HEK293 (cell line): ENCODE data around the gene VPS33A.
A peak's percentile ranks its signal among the peaks of the same experiment; 100 is the strongest.

ENCODE experiments used
- EGR2 ChIP-seq: fragments of 450-650 bp; formaldehyde crosslinking; IDR thresholded peaks from 2 replicates; pipeline ENCODE4 v1.5.1; 2016; ENCODE audit warnings: low read depth, missing biosample characterization, missing genetic modification characterization
- GLI4 ChIP-seq: fragments of 450-650 bp; formaldehyde crosslinking; IDR thresholded peaks from 2 replicates; pipeline ENCODE4 v1.5.1; 2016; ENCODE audit warnings: missing biosample characterization, missing genetic modification characterization
- HOXD13 ChIP-seq: sonication (generic); formaldehyde crosslinking; IDR thresholded peaks from 2 replicates; pipeline ENCODE4 v1.8.0; 2022; ENCODE audit warnings: missing genetic modification reagents, borderline replicate concordance
- OSR2 ChIP-seq: fragments of 450-650 bp; formaldehyde crosslinking; IDR thresholded peaks from 2 replicates; pipeline ENCODE4 v1.5.1; 2016; ENCODE audit warnings: missing biosample characterization, missing genetic modification characterization
- OVOL3 ChIP-seq: fragments of 450-650 bp; formaldehyde crosslinking; IDR thresholded peaks from 2 replicates; pipeline ENCODE4 v1.5.1; 2016; ENCODE audit warnings: missing biosample characterization, missing genetic modification characterization
- SP2 ChIP-seq: fragments of 450-650 bp; formaldehyde crosslinking; IDR thresholded peaks from 2 replicates; pipeline ENCODE4 v1.5.1; 2016; ENCODE audit warnings: missing biosample characterization, missing genetic modification characterization
- TRIM28 ChIP-seq: IDR thresholded peaks from 2 replicates; pipeline ENCODE4 v1.6.1; 2011; ENCODE audit warnings: low read length, control low read depth, borderline replicate concordance
- YY1 ChIP-seq: fragments of 450-650 bp; formaldehyde crosslinking; IDR thresholded peaks from 2 replicates; pipeline ENCODE4 v1.5.1; 2018; ENCODE audit warnings: missing biosample characterization, missing genetic modification characterization
- ZFP3 ChIP-seq: fragments of 450-650 bp; formaldehyde crosslinking; IDR thresholded peaks from 2 replicates; pipeline ENCODE4 v1.5.1; 2016; ENCODE audit warnings: low read depth, missing biosample characterization, missing genetic modification characterization
- ZNF140 ChIP-seq: fragments of 450-650 bp; formaldehyde crosslinking; IDR thresholded peaks from 2 replicates; pipeline ENCODE4 v1.5.1; 2016; ENCODE audit warnings: missing biosample characterization, missing genetic modification characterization
- ZNF2 ChIP-seq: fragments of 450-650 bp; formaldehyde crosslinking; IDR thresholded peaks from 2 replicates; pipeline ENCODE4 v1.5.1; 2016; ENCODE audit warnings: missing biosample characterization, missing genetic modification characterization
- ZNF202 ChIP-seq: fragments of 450-650 bp; formaldehyde crosslinking; IDR thresholded peaks from 2 replicates; pipeline ENCODE4 v1.5.1; 2016; ENCODE audit warnings: missing biosample characterization, missing genetic modification characterization, borderline replicate concordance
- ZNF214 ChIP-seq: fragments of 450-650 bp; formaldehyde crosslinking; IDR thresholded peaks from 2 replicates; pipeline ENCODE4 v1.5.1; 2017; ENCODE audit warnings: missing biosample characterization, mild to moderate bottlenecking, missing genetic modification characterization, borderline replicate concordance
- ZNF24 ChIP-seq: fragments of 450-650 bp; formaldehyde crosslinking; IDR thresholded peaks from 2 replicates; pipeline ENCODE4 v1.5.1; 2016; ENCODE audit warnings: missing biosample characterization, missing genetic modification characterization
- ZNF394 ChIP-seq: fragments of 450-650 bp; formaldehyde crosslinking; IDR thresholded peaks from 2 replicates; pipeline ENCODE4 v1.5.1; 2016; ENCODE audit warnings: missing biosample characterization, missing genetic modification characterization, mild to moderate bottlenecking, moderate library complexity, borderline replicate concordance
- ZNF558 ChIP-seq: fragments of 450-650 bp; formaldehyde crosslinking; IDR thresholded peaks from 2 replicates; pipeline ENCODE4 v1.5.1; 2016; ENCODE audit warnings: missing biosample characterization, missing genetic modification characterization
- ZNF571 ChIP-seq: fragments of 450-650 bp; formaldehyde crosslinking; IDR thresholded peaks from 2 replicates; pipeline ENCODE4 v1.5.0; 2017; ENCODE audit warnings: missing biosample characterization, missing genetic modification characterization
- ZNF623 ChIP-seq: fragments of 450-650 bp; formaldehyde crosslinking; IDR thresholded peaks from 2 replicates; pipeline ENCODE4 v1.5.1; 2016; ENCODE audit warnings: missing biosample characterization, missing genetic modification characterization
- ZNF654 ChIP-seq: fragments of 450-650 bp; formaldehyde crosslinking; IDR thresholded peaks from 2 replicates; pipeline ENCODE4 v1.5.1; 2016; ENCODE audit warnings: low read depth, missing biosample characterization, missing genetic modification characterization
- ZNF664 ChIP-seq: fragments of 450-650 bp; formaldehyde crosslinking; IDR thresholded peaks from 2 replicates; pipeline ENCODE4 v1.5.1; 2016; ENCODE audit warnings: missing biosample characterization, missing genetic modification characterization
- ZNF670 ChIP-seq: fragments of 450-650 bp; formaldehyde crosslinking; IDR thresholded peaks from 2 replicates; pipeline ENCODE4 v1.5.1; 2016; ENCODE audit warnings: missing biosample characterization, missing genetic modification characterization, low read depth
- ZNF677 ChIP-seq: fragments of 450-650 bp; IDR thresholded peaks from 2 replicates; pipeline ENCODE4 v1.5.0; 2018; ENCODE audit warnings: missing biosample characterization, mild to moderate bottlenecking, missing genetic modification characterization, moderate library complexity
- ZNF701 ChIP-seq: fragments of 450-650 bp; formaldehyde crosslinking; IDR thresholded peaks from 2 replicates; pipeline ENCODE4 v1.5.1; 2016; ENCODE audit warnings: missing biosample characterization, missing genetic modification characterization
- ZNF768 ChIP-seq: fragments of 450-650 bp; formaldehyde crosslinking; IDR thresholded peaks from 2 replicates; pipeline ENCODE4 v1.5.1; 2018; ENCODE audit warnings: missing biosample characterization, mild to moderate bottlenecking, missing genetic modification characterization
- ZNF777 ChIP-seq: fragments of 450-650 bp; formaldehyde crosslinking; IDR thresholded peaks from 2 replicates; pipeline ENCODE4 v1.5.1; 2017; ENCODE audit warnings: missing biosample characterization, missing genetic modification characterization, borderline replicate concordance
- ZNF785 ChIP-seq: fragments of 450-650 bp; formaldehyde crosslinking; IDR thresholded peaks from 2 replicates; pipeline ENCODE4 v1.5.1; 2016; ENCODE audit warnings: missing biosample characterization, missing genetic modification characterization
- TF ChIP-seq, protein P1 (sequence below): fragments of 450-650 bp; formaldehyde crosslinking; IDR thresholded peaks from 2 replicates; pipeline ENCODE4 v1.5.1; 2016; ENCODE audit warnings: missing biosample characterization, missing genetic modification characterization
- TF ChIP-seq, protein P2 (sequence below): fragments of 450-650 bp; formaldehyde crosslinking; IDR thresholded peaks from 2 replicates; pipeline ENCODE4 v1.5.1; 2016; ENCODE audit warnings: missing biosample characterization, missing genetic modification characterization
- TF ChIP-seq, protein P3 (sequence below): fragments of 450-650 bp; formaldehyde crosslinking; IDR thresholded peaks from 2 replicates; pipeline ENCODE4 v1.5.1; 2016; ENCODE audit warnings: missing biosample characterization, missing genetic modification characterization
- TF ChIP-seq, protein P4 (sequence below): fragments of 450-650 bp; formaldehyde crosslinking; IDR thresholded peaks from 2 replicates; pipeline ENCODE4 v1.5.1; 2016; ENCODE audit warnings: missing biosample characterization, missing genetic modification characterization
- TF ChIP-seq, protein P5 (sequence below): fragments of 450-650 bp; formaldehyde crosslinking; IDR thresholded peaks from 2 replicates; pipeline ENCODE4 v1.5.1; 2016; ENCODE audit warnings: missing biosample characterization, missing genetic modification characterization
- TF ChIP-seq, protein P6 (sequence below): fragments of 450-650 bp; formaldehyde crosslinking; IDR thresholded peaks from 2 replicates; pipeline ENCODE4 v1.5.1; 2016; ENCODE audit warnings: missing biosample characterization, missing genetic modification characterization

VPS33A gene

DNA sequence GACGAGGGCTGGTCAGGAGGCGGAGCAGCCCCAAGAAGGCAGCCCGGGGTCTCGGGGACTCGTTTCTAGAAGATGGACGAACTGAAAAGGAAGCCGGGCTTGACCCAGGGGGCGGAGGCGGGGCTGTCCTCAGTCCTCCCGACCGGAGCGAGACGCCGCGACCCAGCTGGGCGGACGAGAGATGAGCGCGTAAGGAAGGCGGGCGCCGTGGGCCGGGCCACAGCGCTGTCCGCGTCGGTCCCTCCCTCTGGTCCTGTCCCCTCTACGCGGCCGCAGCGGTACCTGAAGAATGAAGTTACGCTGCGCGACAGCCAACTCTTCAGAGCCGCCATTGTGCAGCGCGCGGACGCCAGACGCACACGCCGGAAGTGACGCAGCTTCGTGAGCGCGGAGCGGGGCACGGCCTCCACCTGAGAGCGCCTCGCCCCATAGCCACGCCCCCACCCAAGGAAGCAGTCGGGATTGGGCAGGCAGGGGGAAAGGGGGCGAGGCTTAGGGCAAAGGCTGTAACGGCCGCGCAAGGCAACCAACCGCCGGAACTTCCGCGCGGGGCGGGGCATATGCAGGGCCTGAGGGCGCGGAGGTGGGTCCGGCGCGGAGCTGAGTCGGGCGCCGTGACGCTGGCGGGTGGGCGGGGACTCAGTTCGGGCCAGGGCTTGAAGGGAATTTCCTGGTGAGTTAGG, 40.5 kb downstream of the VPS33A start, which contains the start of gene DIABLO (continued):
- TF ChIP-seq OSR2 (tag by site-specific recombination) (no peak), OVOL3 (no peak), ZNF664 (tag by site-specific recombination) (no peak), YY1 (tag by site-specific recombination) (peak; percentile 96), ZNF623 (no peak), ZNF654 (tag by site-specific recombination) (no peak), GLI4 (tag by site-specific recombination) (no peak), ZNF677 (tag by site-specific recombination) (no peak), ZNF24 (0 out of 2 replicates have a peak, but pooled peaks have one; percentile 47), SP2 (tag by site-specific recombination) (peak; percentile 98), ZNF214 (tag by site-specific recombination) (no peak), ZNF768 (tag by site-specific recombination) (no peak), ZNF2 (tag by site-specific recombination) (0 out of 2 replicates have a peak, but pooled peaks have one; percentile 35), ZNF394 (tag by site-specific recombination) (0 out of 2 replicates have a peak, but pooled peaks have one; percentile 39), HOXD13 (no peak), ZNF777 (tag by site-specific recombination) (no peak), ZNF571 (tag by site-specific recombination) (no peak), ZNF701 (tag by site-specific recombination) (no peak), ZNF202 (tag by site-specific recombination) (no peak), EGR2 (peak; percentile 4; the same call in 1 of the 2 replicates), ZNF670 (no peak), ZNF558 (tag by site-specific recombination) (no peak), ZNF785 (no peak), TRIM28 (0 out of 2 replicates have a peak, but pooled peaks have one; percentile 17), ZNF140 (no peak), ZFP3 (tag by site-specific recombination) (no peak)
- TF ChIP-seq, protein P1, sequence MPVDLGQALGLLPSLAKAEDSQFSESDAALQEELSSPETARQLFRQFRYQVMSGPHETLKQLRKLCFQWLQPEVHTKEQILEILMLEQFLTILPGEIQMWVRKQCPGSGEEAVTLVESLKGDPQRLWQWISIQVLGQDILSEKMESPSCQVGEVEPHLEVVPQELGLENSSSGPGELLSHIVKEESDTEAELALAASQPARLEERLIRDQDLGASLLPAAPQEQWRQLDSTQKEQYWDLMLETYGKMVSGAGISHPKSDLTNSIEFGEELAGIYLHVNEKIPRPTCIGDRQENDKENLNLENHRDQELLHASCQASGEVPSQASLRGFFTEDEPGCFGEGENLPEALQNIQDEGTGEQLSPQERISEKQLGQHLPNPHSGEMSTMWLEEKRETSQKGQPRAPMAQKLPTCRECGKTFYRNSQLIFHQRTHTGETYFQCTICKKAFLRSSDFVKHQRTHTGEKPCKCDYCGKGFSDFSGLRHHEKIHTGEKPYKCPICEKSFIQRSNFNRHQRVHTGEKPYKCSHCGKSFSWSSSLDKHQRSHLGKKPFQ = no peak
- TF ChIP-seq, protein P2, sequence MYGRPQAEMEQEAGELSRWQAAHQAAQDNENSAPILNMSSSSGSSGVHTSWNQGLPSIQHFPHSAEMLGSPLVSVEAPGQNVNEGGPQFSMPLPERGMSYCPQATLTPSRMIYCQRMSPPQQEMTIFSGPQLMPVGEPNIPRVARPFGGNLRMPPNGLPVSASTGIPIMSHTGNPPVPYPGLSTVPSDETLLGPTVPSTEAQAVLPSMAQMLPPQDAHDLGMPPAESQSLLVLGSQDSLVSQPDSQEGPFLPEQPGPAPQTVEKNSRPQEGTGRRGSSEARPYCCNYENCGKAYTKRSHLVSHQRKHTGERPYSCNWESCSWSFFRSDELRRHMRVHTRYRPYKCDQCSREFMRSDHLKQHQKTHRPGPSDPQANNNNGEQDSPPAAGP (tag by site-specific recombination) = 0 out of 2 replicates have a peak, but pooled peaks have one; percentile 49
- TF ChIP-seq, protein P3, sequence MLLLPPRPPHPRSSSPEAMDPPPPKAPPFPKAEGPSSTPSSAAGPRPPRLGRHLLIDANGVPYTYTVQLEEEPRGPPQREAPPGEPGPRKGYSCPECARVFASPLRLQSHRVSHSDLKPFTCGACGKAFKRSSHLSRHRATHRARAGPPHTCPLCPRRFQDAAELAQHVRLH (tag by site-specific recombination) = no peak
- TF ChIP-seq, protein P4, sequence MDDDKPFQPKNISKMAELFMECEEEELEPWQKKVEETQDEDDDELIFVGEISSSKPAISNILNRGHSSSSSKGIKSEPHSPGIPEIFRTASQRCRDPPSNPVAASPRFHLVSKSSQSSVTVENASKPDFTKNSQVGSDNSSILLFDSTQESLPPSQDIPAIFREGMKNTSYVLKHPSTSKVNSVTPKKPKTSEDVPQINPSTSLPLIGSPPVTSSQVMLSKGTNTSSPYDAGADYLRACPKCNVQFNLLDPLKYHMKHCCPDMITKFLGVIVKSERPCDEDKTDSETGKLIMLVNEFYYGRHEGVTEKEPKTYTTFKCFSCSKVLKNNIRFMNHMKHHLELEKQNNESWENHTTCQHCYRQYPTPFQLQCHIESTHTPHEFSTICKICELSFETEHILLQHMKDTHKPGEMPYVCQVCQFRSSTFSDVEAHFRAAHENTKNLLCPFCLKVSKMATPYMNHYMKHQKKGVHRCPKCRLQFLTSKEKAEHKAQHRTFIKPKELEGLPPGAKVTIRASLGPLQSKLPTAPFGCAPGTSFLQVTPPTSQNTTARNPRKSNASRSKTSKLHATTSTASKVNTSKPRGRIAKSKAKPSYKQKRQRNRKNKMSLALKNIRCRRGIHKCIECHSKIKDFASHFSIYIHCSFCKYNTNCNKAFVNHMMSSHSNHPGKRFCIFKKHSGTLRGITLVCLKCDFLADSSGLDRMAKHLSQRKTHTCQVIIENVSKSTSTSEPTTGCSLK = no peak
- TF ChIP-seq, protein P5, sequence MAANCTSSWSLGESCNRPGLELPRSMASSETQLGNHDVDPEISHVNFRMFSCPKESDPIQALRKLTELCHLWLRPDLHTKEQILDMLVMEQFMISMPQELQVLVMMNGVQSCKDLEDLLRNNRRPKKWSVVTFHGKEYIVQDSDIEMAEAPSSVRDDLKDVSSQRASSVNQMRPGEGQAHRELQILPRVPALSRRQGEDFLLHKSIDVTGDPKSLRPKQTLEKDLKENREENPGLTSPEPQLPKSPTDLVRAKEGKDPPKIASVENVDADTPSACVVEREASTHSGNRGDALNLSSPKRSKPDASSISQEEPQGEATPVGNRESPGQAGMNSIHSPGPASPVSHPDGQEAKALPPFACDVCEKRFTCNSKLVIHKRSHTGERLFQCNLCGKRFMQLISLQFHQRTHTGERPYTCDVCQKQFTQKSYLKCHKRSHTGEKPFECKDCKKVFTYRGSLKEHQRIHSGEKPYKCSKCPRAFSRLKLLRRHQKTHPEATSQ = 0 out of 2 replicates have a peak, but pooled peaks have one; percentile 29
- TF ChIP-seq, protein P6, sequence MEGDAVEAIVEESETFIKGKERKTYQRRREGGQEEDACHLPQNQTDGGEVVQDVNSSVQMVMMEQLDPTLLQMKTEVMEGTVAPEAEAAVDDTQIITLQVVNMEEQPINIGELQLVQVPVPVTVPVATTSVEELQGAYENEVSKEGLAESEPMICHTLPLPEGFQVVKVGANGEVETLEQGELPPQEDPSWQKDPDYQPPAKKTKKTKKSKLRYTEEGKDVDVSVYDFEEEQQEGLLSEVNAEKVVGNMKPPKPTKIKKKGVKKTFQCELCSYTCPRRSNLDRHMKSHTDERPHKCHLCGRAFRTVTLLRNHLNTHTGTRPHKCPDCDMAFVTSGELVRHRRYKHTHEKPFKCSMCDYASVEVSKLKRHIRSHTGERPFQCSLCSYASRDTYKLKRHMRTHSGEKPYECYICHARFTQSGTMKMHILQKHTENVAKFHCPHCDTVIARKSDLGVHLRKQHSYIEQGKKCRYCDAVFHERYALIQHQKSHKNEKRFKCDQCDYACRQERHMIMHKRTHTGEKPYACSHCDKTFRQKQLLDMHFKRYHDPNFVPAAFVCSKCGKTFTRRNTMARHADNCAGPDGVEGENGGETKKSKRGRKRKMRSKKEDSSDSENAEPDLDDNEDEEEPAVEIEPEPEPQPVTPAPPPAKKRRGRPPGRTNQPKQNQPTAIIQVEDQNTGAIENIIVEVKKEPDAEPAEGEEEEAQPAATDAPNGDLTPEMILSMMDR (tag by site-specific recombination) = no peak
